ENCODE data around the gene SLC22A2. TPM values are rescaled to one million over a fixed set of nuclear protein-coding genes. Genes with fewer than 3 reads are reported as not detected.

SLC22A2 gene
- total and polyA plus RNA-seq, 2 experiments from 2014 or later = 0.94 to 1.1 TPM

DNA sequence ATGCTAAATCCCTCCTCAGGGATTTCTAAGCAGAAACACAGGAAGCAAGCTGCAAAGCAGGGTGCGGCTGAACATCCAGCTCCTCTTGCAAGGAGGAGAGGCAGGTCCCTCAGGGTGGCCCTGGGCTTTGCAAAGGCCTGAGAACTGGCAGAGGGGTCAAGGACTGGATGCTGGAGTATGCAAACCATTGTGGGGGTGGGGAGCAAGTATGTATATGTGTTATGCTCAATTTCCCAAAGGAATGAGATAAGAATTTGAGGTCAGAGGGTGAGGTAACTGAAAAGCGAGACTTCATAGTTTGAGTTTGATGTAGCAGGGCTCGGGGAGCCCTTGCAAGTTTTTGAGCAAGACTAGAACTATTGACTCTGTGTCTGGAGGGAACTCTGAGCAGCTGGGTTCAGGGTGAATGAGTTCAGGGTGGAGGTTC lies 11.2 kb downstream of the SLC22A2 start:
- Histone ChIP-seq H3K27ac (ENCODE audit: low read depth) (no peak overlapping the region), H3K4me3 (no peak overlapping the region), H3K9me2 (ENCODE audit: insufficient read depth) (peaks cover 16% of the 10 kb centered on the region; the same call in 1 of the 2 replicates), H3K79me2 (replicated peaks; ENCODE audit: insufficient read depth) (no peaks in the 10 kb centered on the region), H3F3A (replicated peaks; ENCODE audit: low read depth) (no peaks in the 10 kb centered on the region), H2AFZ (peak overlapping the region; percentile 68; the same call in 1 of the 2 replicates), H4K20me1 (replicated peaks; ENCODE audit: insufficient read depth) (no peaks in the 10 kb centered on the region), H3K4me2 (peak overlapping the region; percentile 63), H3K27me3 (ENCODE audit: insufficient read depth) (no peaks in the 10 kb centered on the region), H3K36me3 (ENCODE audit: insufficient read depth) (no peaks in the 10 kb centered on the region), H3K4me1 (ENCODE audit: insufficient read depth) (peaks cover 50% of the 10 kb centered on the region)
- Mint-ChIP-seq H3K27ac (peak overlapping the region; percentile 20; the same call in 1 of the 2 replicates), H3K36me3 (ENCODE audit: low read depth) (no peaks in the 10 kb centered on the region), H3K4me1 (peaks cover 54% of the 10 kb centered on the region), H3K4me3 (no peak overlapping the region; the same call in 2 of the 3 replicates), H3K27me3 (ENCODE audit: insufficient read depth, low read depth, poor library complexity) (peaks cover 5% of the 10 kb centered on the region), H3K9me3 (no peaks in the 10 kb centered on the region)
- TF ChIP-seq STAT1 (IDR thresholded peaks at IDR 0.05; ENCODE audit: unreplicated experiment) (no peak), CTCF (conservative IDR thresholded peaks at IDR 0.05; ENCODE audit: low read depth in 2 of 2) (no peak)
- DNase-seq (ENCODE audit: low spot score) (no peak), ATAC-seq (peak; percentile 16; the same call in 1 of the 3 replicates)

DNA sequence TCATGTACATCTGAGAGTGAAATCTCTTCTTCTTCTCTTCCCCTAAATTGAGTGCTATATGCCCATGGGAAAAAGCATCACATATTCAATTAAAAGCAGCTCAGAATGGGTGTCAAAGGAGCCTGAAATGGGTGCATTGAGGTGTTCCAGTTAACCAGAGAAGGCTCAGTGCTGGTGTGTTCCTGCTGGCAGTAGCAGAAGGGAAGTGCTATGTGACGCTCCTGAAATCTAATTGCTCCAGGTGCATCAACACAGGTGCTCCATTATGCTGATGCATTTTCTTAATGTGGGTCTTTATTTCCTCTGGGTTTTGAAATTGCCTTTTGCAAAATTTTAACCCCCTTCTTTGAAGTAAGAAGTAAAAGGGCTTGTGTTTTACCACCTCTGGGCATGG lies 17.9 kb downstream of the SLC22A2 start:
- H3K27ac ChIP-seq (ENCODE audit: low read depth) = peak overlapping the region; percentile 98
- DNase-seq (ENCODE audit: low spot score) (peak; percentile 30), ATAC-seq (peak; percentile 64)
- no peak overlapping the region for H2AFZ ChIP-seq
- H3K9me2 ChIP-seq (ENCODE audit: insufficient read depth) = peaks cover 19% of the 10 kb centered on the region
- peaks cover 4% of the 10 kb centered on the region; the same call in 1 of the 2 replicates for H3K36me3 ChIP-seq (ENCODE audit: insufficient read depth)
- Mint-ChIP-seq H3K4me1 (peaks cover 35% of the 10 kb centered on the region), H3K36me3 (ENCODE audit: low read depth) (peaks cover 25% of the 10 kb centered on the region), H3K9me3 (peaks cover 29% of the 10 kb centered on the region), H3K27ac (peak overlapping the region; percentile 47; the same call in 1 of the 2 replicates), H3K4me3 (peak overlapping the region; percentile 13; the same call in 1 of the 3 replicates), H3K27me3 (ENCODE audit: insufficient read depth, low read depth, poor library complexity) (peaks cover 3% of the 10 kb centered on the region)
- no peaks in the 10 kb centered on the region for H3K79me2 ChIP-seq (replicated peaks; ENCODE audit: insufficient read depth)
- peaks cover 30% of the 10 kb centered on the region for H3K4me1 ChIP-seq (ENCODE audit: insufficient read depth)
- peak overlapping the region; percentile 47; the same call in 1 of the 2 replicates for H3K4me2 ChIP-seq
- H3K4me3 ChIP-seq = 0 out of 2 replicates have a peak overlapping the region, but pooled peaks have one; percentile 14
- H3F3A ChIP-seq (replicated peaks; ENCODE audit: low read depth) = peaks cover 10% of the 10 kb centered on the region
- H4K20me1 ChIP-seq (replicated peaks; ENCODE audit: insufficient read depth) = no peaks in the 10 kb centered on the region
- TF ChIP-seq, protein P1, sequence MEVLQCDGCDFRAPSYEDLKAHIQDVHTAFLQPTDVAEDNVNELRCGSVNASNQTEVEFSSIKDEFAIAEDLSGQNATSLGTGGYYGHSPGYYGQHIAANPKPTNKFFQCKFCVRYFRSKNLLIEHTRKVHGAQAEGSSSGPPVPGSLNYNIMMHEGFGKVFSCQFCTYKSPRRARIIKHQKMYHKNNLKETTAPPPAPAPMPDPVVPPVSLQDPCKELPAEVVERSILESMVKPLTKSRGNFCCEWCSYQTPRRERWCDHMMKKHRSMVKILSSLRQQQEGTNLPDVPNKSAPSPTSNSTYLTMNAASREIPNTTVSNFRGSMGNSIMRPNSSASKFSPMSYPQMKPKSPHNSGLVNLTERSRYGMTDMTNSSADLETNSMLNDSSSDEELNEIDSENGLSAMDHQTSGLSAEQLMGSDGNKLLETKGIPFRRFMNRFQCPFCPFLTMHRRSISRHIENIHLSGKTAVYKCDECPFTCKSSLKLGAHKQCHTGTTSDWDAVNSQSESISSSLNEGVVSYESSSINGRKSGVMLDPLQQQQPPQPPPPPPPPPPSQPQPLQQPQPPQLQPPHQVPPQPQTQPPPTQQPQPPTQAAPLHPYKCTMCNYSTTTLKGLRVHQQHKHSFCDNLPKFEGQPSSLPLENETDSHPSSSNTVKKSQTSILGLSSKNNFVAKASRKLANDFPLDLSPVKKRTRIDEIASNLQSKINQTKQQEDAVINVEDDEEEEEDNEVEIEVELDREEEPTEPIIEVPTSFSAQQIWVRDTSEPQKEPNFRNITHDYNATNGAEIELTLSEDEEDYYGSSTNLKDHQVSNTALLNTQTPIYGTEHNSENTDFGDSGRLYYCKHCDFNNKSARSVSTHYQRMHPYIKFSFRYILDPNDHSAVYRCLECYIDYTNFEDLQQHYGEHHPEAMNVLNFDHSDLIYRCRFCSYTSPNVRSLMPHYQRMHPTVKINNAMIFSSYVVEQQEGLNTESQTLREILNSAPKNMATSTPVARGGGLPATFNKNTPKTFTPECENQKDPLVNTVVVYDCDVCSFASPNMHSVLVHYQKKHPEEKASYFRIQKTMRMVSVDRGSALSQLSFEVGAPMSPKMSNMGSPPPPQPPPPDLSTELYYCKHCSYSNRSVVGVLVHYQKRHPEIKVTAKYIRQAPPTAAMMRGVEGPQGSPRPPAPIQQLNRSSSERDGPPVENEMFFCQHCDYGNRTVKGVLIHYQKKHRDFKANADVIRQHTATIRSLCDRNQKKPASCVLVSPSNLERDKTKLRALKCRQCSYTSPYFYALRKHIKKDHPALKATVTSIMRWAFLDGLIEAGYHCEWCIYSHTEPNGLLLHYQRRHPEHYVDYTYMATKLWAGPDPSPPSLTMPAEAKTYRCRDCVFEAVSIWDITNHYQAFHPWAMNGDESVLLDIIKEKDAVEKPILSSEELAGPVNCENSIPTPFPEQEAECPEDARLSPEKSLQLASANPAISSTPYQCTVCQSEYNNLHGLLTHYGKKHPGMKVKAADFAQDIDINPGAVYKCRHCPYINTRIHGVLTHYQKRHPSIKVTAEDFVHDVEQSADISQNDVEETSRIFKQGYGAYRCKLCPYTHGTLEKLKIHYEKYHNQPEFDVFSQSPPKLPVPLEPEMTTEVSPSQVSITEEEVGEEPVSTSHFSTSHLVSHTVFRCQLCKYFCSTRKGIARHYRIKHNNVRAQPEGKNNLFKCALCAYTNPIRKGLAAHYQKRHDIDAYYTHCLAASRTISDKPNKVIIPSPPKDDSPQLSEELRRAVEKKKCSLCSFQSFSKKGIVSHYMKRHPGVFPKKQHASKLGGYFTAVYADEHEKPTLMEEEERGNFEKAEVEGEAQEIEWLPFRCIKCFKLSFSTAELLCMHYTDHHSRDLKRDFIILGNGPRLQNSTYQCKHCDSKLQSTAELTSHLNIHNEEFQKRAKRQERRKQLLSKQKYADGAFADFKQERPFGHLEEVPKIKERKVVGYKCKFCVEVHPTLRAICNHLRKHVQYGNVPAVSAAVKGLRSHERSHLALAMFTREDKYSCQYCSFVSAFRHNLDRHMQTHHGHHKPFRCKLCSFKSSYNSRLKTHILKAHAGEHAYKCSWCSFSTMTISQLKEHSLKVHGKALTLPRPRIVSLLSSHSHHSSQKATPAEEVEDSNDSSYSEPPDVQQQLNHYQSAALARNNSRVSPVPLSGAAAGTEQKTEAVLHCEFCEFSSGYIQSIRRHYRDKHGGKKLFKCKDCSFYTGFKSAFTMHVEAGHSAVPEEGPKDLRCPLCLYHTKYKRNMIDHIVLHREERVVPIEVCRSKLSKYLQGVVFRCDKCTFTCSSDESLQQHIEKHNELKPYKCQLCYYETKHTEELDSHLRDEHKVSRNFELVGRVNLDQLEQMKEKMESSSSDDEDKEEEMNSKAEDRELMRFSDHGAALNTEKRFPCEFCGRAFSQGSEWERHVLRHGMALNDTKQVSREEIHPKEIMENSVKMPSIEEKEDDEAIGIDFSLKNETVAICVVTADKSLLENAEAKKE (CRISPR knock-in tag; IDR thresholded peaks at IDR 0.05) = no peak
- no peak for TF ChIP-seq POLR2AphosphoS5 (IDR thresholded peaks at IDR 0.05; ENCODE audit: low read depth)
- no peak for TF ChIP-seq CTCF (conservative IDR thresholded peaks at IDR 0.05; ENCODE audit: low read depth in 2 of 2)
- H3K27me3 ChIP-seq (ENCODE audit: insufficient read depth) = no peaks in the 10 kb centered on the region

All from GM23338 (cell line).